Germinal center (tissue), 1 donor: Measurements from ENCODE around the gene AIF1.

ENCODE experiments used
- DNase-seq: peaks from one replicate; pipeline ENCODE4 v3.0.0; 2012; ENCODE audit warnings: mixed read lengths, low spot score

Gene AIF1

DNA sequence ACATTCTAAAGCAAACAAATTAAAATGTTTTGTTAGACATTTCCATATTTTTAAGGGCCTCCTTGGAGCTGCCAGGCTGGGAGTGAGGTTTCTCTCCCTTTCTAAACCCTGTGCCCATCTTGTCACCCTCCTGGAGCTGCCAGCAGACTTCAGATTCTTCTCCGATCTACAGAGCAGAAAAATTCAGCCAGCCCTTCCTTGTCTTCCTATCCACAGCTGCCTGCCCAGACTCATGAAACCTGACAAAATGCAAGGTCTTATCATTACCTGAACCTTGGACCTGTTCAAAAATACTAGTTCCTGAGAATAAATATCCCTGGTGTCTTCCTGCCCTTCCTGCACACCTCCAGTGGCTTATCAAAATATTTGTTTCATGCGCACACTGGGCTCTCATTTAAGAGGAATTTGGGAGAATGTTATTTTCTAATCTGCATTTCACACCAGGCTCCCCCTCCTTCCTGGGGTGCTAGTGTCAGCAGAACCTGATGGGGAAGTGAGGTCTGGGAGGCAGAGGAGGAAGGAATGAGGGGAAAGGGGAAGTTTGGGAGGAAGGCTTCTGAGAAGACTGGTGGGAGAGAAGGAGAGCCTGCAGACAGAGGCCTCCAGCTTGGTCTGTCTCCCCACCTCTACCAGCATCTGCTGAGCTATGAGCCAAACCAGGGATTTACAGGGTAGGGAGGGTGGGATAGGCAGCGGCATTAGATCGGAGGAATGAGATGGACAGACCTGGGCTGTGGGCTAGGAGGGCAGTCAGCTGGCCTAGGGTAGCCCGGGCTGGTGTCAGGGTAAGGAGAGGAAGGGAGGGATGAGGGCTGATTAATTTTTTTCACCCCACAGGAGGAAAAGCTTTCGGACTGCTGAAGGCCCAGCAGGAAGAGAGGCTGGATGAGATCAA, at the start of gene AIF1:
TSS of gene AIF1 (plus strand) at position 551 of the 895 bp plus-strand sequence. CDS start at position 647, 96 bp downstream.
- DNase-seq, result no peak

DNA sequence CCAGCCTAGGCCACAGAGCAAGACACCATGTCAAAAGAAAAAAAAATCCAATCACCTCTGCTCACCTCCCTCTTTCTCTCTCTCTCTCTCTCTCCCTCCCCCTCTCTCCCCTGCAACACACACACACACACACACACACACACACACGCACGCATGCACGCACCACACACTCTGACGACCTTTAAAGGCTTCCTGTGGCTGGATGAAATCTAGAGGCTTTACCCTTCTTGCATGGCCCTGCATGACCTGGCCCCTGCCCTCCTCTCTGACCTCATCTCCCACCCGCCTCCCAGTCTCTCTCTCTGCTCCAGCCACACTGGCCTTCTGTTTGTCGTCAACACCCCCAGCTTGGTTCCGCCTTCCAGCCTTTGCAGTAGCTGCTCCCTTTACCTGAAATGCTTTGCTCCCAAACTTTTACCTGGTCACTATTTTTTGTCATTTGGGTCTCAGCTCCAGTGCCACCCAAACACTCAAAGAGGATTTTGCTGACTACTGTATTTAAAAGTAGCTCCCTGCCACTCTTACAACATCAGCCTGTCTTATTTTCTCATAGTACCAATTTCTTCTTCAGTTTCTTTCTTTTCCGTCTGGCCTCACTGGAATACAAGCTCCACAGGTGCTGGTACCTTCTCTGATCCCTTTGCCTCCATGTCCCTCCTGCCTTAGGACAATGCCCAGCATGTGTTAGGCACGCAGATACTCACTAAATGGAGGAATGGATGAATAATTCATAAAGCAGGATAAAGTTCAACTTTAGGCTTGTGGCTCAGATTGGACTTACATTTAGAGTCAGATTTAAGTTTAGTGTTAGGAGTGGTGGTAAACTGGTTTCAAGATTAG, 47.3 kb upstream of the AIF1 start:
- DNase-seq, result no peak

DNA sequence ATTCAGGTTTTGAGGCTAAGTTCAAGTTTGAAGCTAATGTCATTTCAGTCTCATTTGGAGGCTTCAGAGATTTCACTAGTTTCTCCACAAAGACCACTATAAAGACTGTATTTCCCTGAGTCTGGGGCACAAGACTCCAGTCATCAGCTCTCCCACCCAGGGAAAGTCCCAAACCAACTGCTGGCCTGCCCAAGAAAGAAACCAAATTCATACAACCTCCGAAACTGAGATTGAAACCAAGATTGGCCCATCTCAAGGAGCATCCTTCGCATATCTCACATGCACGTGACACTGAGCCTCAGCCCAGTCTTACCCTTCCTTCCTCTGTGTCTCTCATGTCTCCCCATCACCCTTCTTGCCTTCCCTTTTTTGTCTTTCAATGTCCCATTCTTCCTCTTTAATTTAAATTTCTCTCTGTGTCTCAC, 46.5 kb upstream of the AIF1 start:
- peak; percentile 79 for DNase-seq

DNA sequence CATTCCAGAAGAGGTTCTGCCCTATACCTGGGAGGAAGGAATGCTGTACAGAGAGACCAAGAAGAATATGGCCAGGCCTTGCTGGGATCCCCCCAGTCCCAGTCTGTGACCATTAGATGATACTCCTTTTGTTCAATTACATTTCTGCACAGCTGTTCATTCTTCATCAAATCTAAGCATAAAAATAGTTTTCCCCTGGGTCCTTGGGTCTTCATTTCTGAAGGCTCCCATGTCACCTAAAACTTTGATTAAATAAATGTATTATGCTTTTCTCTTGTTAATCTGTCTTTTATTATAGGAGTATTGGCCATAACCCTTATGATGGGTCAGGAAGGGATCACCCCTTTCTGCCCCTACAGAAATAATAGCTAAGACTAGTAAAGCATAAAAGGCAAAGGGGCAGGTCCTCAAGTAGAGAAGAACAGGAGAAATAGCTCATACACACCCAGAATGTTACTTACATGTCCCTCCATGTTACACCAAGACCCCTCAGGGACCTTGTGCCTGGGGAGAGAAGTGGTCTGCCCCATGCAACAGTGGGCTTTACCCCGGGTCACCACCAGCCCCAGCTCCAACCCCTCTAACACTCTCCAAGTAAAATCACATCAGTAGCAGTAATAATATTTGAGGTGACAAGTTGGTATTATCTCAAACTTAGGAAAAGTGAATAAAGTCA, 45.0 kb upstream of the AIF1 start:
- DNase-seq, result no peak

DNA sequence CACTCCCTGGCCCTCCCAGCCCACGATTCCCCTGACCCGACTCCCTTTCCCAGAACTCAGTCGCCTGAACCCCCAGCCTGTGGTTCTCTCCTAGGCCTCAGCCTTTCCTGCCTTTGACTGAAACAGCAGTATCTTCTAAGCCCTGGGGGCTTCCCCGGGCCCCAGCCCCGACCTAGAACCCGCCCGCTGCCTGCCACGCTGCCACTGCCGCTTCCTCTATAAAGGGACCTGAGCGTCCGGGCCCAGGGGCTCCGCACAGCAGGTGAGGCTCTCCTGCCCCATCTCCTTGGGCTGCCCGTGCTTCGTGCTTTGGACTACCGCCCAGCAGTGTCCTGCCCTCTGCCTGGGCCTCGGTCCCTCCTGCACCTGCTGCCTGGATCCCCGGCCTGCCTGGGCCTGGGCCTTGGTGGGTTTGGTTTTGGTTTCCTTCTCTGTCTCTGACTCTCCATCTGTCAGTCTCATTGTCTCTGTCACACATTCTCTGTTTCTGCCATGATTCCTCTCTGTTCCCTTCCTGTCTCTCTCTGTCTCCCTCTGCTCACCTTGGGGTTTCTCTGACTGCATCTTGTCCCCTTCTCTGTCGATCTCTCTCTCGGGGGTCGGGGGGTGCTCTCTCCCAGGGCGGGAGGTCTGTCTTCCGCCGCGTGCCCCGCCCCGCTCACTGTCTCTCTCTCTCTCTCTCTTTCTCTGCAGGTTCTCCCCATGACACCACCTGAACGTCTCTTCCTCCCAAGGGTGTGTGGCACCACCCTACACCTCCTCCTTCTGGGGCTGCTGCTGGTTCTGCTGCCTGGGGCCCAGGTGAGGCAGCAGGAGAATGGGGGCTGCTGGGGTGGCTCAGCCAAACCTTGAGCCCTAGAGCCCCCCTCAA, 42.8 kb upstream of the AIF1 start, which contains the start of gene LTA:
TSS of gene LTA (plus strand) at position 249 of the 871 bp plus-strand sequence. CDS start at position 703, 454 bp downstream.
- peak; percentile 70 for DNase-seq

DNA sequence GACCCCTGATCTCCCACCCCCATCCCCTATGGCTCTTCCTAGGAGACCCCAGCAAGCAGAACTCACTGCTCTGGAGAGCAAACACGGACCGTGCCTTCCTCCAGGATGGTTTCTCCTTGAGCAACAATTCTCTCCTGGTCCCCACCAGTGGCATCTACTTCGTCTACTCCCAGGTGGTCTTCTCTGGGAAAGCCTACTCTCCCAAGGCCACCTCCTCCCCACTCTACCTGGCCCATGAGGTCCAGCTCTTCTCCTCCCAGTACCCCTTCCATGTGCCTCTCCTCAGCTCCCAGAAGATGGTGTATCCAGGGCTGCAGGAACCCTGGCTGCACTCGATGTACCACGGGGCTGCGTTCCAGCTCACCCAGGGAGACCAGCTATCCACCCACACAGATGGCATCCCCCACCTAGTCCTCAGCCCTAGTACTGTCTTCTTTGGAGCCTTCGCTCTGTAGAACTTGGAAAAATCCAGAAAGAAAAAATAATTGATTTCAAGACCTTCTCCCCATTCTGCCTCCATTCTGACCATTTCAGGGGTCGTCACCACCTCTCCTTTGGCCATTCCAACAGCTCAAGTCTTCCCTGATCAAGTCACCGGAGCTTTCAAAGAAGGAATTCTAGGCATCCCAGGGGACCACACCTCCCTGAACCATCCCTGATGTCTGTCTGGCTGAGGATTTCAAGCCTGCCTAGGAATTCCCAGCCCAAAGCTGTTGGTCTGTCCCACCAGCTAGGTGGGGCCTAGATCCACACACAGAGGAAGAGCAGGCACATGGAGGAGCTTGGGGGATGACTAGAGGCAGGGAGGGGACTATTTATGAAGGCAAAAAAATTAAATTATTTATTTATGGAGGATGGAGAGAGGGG, 41.6 kb upstream of the AIF1 start:
- DNase-seq, result no peak

DNA sequence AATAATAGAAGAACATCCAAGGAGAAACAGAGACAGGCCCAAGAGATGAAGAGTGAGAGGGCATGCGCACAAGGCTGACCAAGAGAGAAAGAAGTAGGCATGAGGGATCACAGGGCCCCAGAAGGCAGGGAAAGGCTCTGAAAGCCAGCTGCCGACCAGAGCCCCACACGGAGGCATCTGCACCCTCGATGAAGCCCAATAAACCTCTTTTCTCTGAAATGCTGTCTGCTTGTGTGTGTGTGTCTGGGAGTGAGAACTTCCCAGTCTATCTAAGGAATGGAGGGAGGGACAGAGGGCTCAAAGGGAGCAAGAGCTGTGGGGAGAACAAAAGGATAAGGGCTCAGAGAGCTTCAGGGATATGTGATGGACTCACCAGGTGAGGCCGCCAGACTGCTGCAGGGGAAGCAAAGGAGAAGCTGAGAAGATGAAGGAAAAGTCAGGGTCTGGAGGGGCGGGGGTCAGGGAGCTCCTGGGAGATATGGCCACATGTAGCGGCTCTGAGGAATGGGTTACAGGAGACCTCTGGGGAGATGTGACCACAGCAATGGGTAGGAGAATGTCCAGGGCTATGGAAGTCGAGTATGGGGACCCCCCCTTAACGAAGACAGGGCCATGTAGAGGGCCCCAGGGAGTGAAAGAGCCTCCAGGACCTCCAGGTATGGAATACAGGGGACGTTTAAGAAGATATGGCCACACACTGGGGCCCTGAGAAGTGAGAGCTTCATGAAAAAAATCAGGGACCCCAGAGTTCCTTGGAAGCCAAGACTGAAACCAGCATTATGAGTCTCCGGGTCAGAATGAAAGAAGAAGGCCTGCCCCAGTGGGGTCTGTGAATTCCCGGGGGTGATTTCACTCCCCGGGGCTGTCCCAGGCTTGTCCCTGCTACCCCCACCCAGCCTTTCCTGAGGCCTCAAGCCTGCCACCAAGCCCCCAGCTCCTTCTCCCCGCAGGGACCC, 40.6 kb upstream of the AIF1 start:
- DNase-seq, result no peak

DNA sequence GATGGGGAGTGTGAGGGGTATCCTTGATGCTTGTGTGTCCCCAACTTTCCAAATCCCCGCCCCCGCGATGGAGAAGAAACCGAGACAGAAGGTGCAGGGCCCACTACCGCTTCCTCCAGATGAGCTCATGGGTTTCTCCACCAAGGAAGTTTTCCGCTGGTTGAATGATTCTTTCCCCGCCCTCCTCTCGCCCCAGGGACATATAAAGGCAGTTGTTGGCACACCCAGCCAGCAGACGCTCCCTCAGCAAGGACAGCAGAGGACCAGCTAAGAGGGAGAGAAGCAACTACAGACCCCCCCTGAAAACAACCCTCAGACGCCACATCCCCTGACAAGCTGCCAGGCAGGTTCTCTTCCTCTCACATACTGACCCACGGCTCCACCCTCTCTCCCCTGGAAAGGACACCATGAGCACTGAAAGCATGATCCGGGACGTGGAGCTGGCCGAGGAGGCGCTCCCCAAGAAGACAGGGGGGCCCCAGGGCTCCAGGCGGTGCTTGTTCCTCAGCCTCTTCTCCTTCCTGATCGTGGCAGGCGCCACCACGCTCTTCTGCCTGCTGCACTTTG, 39.6 kb upstream of the AIF1 start, which contains the start of gene TNF:
TSS of gene TNF (plus strand) at position 231 of the 567 bp plus-strand sequence. CDS start at position 408, 177 bp downstream.
- peak; percentile 79 for DNase-seq

DNA sequence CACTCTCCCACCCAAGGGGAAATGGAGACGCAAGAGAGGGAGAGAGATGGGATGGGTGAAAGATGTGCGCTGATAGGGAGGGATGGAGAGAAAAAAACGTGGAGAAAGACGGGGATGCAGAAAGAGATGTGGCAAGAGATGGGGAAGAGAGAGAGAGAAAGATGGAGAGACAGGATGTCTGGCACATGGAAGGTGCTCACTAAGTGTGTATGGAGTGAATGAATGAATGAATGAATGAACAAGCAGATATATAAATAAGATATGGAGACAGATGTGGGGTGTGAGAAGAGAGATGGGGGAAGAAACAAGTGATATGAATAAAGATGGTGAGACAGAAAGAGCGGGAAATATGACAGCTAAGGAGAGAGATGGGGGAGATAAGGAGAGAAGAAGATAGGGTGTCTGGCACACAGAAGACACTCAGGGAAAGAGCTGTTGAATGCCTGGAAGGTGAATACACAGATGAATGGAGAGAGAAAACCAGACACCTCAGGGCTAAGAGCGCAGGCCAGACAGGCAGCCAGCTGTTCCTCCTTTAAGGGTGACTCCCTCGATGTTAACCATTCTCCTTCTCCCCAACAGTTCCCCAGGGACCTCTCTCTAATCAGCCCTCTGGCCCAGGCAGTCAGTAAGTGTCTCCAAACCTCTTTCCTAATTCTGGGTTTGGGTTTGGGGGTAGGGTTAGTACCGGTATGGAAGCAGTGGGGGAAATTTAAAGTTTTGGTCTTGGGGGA, 38.9 kb upstream of the AIF1 start:
- no peak for DNase-seq

DNA sequence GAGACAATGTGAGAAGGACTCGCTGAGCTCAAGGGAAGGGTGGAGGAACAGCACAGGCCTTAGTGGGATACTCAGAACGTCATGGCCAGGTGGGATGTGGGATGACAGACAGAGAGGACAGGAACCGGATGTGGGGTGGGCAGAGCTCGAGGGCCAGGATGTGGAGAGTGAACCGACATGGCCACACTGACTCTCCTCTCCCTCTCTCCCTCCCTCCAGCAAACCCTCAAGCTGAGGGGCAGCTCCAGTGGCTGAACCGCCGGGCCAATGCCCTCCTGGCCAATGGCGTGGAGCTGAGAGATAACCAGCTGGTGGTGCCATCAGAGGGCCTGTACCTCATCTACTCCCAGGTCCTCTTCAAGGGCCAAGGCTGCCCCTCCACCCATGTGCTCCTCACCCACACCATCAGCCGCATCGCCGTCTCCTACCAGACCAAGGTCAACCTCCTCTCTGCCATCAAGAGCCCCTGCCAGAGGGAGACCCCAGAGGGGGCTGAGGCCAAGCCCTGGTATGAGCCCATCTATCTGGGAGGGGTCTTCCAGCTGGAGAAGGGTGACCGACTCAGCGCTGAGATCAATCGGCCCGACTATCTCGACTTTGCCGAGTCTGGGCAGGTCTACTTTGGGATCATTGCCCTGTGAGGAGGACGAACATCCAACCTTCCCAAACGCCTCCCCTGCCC, 38.0 kb upstream of the AIF1 start:
- DNase-seq, result no peak

DNA sequence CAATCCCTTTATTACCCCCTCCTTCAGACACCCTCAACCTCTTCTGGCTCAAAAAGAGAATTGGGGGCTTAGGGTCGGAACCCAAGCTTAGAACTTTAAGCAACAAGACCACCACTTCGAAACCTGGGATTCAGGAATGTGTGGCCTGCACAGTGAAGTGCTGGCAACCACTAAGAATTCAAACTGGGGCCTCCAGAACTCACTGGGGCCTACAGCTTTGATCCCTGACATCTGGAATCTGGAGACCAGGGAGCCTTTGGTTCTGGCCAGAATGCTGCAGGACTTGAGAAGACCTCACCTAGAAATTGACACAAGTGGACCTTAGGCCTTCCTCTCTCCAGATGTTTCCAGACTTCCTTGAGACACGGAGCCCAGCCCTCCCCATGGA, 37.5 kb upstream of the AIF1 start:
- DNase-seq, result no peak

DNA sequence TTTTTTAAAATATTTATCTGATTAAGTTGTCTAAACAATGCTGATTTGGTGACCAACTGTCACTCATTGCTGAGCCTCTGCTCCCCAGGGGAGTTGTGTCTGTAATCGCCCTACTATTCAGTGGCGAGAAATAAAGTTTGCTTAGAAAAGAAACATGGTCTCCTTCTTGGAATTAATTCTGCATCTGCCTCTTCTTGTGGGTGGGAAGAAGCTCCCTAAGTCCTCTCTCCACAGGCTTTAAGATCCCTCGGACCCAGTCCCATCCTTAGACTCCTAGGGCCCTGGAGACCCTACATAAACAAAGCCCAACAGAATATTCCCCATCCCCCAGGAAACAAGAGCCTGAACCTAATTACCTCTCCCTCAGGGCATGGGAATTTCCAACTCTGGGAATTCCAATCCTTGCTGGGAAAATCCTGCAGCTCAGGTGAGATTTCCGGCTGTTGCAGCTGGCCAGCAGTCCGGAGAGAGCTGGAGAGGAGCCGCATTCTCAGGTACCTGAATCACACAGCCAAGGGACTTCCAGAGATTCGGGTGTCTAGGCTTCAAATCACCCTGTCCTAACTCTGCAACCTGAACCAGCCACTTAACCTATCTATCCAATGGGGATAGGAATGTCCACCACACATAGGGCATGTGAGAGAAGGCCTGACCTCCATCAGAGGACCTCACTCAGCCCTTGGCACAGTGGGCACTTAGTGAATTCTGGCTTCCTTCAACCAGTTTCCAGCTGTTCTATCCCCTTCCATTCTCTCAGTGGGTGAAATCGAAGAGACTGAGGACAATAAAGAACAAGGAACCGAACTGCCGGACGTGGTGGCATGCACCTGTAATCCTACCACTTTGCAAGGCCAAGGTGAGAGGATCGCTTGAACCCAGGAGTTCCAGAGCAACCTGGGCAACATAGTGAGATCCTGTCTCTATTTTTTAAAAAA, 36.6 kb upstream of the AIF1 start:
- no peak for DNase-seq

DNA sequence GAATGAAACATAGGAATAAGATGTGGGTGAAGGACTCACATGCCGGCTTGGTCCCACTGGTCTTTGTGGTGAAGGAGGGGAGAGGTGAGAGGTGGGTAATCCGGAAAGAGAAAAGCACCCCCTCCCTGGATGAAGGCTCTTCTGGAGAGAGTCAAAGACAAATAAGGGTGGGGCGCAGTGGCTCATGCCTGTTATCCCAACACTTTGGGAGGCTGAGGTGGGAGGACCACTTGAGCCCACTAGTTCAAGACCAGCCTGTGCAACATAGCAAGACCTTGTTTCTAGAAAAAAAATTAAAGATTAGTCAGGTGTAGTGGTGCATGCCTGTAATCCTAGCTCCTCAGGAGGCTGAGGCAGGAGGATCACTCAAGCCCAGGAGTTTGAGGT, 35.9 kb upstream of the AIF1 start:
- no peak for DNase-seq

DNA sequence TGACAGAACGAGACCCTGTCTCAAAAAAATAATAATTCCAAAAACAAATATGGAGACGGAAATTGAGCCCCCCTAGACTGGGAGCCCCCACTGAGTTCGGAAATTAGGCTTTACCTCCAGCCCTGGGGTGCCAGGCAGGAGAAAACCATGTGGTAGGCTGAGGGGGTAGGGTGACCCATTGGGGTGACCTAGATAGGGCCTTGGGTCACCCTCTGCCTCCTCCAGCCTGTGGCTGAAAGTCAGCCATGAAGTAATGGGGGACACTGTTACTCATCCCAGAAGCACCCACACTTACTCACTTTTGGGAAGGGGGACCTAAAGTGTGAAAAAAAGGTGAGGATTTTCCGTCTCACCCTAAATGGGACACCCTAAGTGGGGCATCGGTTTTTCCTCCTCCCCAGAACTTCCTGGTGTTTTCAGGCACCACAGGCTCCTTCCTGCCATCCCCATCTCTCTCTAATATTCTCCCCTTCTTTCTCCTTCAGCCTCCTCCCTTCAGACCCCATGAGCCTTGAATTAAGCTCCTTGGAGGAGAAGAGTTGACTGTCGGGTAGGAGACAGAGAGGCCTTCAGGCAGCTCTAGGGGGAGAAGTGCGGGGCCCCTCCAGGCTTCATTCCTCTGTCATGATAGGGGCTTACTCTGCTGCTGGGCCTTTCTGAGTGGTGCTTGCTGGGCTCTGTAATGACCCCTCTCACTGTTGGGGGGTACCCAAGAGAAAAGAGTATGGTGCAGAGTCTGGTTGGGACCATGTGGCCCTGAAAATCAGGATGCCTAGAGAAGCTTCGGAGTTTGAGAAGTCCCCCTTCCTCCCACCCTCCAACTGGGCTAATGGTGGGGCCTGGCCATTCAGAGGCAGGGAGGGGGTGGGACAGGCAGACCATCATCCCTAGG, 35.2 kb upstream of the AIF1 start:
- DNase-seq, result no peak

DNA sequence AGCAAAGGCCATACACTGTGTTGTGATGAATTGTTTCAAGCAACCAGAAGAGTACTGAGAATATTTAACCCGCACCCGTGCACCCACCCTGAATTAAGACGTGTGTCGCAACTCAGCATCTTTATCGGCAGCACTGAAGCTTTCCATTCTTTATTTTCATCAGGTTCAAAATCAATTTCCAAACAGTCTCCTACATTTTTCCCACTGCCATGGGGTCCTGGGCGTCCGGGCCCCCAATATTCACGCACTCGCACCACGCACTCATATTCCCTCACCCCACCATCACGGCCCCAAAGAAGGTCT, 34.6 kb upstream of the AIF1 start:
- DNase-seq, result no peak
